ENCODE results near the gene DPM2.

DPM2 gene

DNA sequence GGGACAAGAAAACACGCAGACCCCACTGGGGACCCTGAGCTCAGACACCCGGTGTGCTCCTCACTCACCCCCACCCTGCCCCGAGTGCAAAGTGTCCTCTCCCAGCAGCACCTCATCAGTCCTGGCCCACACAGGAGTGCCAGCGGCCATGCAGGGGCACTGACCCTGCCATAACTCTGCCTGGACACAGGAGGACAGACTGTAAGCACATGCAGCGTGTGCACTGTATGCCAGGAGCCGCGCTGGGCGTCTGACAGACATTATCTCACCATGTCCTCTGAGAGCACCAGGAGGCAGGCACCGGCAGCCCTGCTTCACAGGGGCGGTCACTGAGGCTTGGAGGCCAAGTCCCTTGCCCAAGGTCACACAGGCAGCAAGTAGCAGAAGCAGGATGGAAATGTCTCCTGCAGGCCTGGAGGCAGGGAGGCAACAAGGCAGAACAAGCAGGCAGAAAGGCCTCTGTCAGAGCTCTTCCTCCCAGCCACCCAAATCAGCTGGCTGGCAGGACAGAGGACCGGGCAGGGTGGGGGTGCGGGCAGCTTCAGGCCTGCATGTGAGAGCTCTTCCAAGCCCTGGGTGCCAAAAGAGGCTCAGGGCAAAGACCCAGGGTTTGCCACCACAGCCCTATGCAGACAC is 34.7 kb upstream of the DPM2 start:
- no peak for DNase-seq

DNA sequence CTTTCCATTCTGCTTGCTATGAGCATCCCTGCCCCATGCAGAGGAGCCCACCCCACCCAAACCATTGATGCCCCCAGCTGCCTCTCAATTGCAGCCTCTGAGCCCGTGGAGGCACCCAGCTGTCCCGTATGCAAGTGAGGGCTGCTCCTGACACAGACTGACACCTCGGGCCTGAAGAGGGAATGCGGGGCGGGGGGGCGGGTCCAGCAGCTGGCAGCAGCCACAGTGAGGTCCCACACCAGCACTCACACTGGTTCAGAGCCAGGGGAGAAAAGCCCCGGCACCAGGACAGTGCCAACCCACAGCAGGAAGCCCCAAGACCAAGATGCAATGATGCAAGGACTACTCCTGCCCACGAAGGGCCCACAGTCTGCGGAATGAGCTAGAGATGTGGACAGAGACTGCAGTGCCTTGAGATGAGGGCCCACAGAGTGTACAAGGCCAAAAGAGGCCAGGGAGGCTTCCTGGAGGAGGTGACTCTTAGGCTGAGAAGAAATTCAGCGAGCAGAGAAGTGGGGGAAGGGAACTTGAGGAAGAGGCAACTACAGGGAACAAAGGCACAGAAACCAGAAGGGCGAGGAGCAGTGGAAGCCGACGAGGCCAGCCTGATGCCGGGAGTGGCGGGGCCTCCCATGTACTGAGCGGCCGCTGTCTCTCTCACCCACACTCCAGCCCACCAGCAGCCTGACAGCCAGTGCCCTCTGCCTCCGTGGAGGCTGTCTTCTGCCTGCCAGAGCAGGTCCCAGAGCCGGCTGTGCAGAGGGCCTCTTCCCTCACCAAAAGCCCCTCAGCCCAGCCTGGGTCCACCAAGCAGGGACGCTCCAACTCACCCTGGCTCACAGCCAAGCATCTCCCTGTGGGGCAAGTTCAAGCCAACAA is 33.9 kb upstream of the DPM2 start:
- DNase-seq: no peak

DNA sequence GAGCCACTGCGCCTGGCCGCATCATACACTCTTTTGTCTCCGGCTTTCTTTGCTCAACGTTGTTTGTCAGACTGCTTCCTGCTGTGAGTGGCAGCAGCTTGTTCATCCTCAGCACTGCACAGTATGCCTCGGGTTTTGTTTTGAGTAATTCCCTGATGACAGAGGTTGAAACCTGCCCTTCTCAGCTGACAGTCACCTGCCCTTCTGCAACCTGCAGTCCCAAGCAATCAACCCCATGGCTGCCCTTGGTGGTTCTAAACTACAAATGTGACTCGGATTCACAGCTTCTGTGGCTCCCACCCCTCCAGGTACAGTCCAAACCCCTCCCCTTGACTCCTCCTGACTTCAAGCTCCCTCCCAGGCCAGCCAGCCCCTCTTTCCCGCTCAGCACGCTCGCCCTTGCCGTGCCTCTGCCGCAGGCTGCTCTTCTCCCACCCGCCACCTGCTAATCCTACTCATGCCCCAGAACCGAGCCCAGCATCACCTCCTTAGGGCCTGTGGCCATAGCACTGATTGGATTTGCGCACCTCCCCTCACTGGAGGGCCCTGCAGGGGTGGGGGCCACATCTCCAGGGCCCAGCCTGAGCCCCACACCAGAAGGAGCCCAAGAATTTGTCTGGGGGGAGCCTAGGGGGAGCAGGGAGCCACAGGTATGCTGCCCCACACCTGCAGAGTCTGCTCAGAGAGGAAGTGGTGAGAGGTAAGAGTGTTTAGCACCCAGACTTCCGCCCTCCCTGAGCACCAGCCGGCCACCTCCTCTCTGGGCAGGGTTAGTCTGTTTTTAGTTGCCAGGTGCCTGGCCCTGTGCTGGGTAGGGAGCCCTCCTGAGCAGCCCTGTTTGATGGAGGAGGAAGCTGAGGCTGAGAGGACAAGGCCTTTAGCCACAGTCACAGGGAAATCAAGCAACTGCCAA is 33.0 kb upstream of the DPM2 start:
- no peak for DNase-seq

DNA sequence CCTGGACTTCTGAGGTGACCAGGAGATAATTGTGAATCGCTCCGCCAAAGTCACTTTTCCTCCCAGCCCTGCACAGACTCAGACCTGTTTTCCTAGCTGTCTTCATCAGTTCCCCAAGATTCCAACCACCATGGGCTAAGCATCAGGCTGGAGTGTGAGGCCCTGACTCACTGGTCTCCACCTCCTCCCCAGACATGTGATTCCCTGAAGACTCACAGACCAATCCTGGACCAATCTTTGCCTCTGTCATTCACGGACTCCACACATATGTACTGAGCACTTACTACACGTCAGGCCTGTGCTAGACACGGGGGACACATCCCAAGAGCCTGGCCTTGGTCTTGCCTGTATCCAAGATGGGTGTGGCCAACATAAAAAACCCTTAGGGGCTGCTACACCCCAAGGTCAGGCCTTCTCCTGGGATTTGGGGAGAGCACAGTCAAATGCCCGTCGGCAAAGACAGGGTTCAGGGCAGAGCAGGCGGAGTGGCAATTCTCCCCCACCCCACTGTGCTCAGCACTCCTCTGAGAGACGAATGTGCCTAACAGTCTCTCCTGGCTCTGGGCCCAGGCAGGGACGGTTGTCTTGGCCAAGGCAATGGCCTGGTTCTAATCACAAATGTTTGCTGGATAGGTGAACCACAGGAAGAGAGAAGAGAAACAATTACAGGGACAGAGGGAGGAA is 31.2 kb upstream of the DPM2 start:
- DNase-seq: no peak

DNA sequence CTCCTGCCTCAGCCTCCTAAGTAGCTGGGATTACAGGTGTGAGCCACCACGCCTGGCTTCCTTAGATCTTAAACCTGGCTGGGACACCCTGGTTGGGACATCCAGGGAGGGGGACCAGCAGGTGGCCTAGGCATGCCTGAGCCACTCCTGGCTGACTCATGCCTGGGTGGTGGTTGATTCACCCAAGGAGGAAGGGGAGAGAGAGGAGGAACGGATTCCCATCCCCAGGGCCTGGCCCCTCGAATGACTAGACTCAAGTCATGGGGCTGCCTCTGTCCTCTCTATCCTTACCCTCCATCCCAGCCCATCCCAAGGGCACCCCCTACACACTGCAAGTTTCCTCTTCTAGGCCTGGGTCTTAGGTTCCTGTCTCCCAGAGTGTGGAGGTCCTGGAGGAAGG is 30.4 kb upstream of the DPM2 start:
- peak; percentile 10 for DNase-seq

DNA sequence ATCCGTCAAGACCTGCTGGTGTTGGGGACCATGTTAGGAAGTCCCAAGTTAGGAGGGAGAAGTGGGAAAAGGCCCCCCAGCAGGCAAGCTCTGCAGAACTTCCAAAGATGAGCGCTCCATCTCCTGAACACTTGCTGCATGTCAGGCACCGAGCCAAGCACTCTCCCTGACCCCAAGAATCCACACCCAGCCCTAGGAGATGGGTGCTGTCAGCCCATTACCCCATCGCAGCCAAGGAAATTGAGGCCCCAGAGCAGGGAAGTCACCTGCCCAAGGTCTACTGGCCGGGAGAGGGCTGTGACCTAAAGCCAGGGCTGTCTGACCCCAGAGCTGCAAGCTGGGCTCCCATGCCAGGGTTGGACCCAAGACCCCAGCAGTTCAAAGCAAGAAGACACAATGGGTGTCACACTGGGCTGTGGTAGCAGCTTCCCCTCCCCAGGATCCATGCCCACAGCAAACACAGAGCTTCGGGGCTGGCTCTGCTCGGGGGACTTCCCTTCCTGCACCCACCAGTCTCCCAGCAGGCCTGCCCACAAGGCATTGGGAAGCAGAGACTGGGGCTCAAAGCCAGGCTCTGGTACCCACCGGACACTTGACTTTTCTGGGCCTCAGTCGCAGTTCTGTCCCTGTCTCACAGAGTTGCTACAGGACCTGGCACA is 29.6 kb upstream of the DPM2 start:
- DNase-seq: no peak

DNA sequence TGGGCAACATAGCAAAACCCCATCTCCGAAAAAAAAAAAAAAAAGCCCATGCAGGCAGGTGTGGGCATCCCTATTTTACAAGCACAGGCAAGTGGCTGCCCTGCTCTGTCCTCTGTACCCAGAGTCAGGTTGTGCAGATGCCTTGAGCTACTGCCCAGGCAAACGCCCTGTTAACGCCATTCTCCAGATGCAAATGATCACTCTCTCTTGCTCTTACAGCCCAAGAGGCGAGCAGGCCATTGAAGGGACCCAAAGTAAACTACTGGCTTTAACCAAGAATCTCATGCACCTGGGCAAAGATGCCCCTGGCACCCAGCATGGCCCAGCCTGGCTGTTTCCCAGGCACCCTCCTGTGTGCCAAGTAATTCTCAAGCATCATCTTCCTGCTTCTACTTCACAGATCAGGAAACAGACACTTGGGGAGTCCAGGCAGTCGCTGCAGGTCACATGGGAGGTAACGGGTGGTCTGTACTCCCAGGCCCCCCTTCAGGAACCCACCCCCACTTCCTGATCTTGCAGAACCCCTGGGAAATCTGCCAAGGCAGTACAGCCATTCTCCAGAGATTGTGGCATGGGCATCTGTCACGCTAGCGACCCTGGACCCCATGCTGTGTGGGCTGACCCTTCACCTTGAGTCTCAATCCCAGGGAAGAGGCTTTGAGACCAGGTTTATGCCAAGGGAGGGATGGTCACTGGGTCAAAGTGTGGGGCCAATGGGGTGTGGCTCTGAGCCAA is 28.9 kb upstream of the DPM2 start:
- DNase-seq: no peak

DNA sequence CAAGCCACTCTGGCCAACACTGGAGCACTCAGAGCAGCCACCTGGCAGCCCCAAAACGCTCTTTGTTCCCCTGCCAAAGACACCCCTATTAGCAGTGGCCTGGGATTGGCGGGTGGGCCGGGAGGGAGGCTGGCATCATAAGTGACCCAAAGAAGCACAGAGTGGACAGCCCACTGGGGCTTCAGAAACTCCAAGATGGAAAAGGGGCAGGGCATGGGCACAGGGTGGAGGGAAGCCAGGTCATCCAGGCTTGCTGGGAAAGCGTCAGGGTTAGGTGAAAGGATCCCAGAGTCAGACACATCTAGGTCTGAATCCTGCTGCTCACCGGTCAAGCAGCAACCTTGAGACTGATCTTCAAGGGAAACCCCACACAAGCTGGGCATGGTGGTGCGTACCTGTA is 28.3 kb upstream of the DPM2 start:
- no peak for DNase-seq

DNA sequence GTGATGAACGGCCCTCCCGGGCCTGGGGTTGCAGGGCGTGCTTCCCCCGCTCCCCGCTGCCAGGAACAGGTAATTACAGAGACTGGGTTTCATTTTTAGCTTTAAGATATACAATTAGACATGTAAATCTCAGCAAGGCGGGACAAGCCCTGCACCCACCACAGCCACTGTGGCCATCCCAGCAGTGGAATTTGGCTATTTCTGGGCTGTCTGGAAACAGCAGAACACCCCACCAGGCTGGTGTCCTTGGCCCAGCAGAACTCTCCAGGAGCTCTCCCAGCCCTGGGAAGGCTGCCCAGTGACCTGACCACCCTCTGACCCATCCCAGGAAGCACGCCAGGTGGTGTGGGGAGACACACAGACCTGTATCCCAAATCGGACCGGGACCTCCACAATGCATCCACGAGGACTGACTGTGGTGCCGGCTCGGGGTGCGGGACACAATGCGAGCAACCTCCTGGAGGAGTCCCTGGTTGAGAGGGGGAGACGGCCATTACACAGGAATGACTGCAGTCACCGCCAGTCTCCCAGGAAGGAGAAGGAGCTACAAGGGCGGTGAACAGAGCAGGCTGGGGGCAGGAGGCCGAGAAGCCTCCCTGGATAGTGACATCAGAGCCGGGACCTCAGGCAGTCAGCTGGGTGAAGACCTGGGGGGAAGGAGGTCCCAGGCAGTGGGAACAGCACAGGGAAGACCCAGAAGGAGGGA is 25.9 kb upstream of the DPM2 start:
- DNase-seq: no peak

DNA sequence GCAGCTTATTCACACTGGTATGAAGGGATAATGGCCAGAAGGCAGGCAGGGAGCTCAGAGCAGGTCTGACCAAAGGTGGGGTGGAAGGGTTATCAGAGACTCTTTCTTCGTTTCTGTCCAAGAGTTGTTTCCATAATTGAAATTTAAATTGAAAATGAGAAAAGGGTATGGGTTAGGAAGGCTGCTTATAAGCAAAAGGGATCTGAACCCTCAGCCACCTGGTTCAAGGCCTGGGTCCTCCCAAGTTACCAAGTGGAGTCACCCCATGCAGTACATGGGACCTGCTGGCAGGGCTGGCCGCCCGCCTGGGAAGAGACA is 25.3 kb upstream of the DPM2 start:
- DNase-seq: no peak

DNA sequence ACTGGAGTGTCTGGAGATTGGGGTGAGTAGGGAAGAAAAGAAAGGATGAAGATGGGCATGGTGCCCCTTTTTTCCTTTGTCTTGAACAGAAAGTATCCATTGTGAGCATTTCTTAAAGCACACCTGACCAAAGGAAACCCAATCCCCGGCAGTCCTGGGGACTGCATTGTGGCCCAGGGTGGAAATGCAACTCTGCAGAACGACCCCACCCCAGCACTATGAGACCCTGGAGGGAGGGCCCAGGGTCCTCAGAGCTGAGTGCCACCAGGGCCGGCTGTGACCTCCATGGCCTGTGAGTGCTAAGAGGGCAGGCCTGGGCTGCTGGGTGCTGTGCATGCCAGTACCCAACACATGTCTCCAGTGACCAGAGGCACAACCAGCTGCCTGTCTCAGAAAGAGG is 24.6 kb upstream of the DPM2 start:
- no peak for DNase-seq

DNA sequence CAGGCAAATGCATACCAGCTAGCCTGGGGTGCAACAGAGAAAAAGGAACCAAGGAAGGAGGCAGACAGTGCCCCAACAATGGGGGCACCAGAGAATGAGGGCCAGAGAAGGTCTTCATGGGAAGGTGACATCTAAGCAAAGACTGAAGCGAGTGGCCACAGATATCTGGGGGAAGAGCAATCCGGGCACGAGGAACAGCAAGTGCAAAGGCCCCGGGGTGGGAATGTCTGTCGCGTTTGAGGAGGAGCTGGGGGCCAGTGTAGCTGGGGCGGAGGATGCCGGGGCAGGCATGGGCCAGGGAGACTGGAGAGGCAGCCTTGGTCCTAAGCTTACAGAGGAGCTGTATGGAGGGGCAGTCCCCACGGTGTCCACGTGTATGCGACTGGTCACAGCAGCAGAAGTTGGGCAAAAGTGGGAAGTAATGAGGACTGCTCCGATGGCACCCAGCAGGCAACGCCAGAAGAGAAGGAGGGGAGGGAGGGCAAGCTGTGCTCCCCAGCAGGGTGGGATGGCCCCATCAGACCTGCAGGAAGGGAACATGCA is 24.0 kb upstream of the DPM2 start:
- no peak for DNase-seq

DNA sequence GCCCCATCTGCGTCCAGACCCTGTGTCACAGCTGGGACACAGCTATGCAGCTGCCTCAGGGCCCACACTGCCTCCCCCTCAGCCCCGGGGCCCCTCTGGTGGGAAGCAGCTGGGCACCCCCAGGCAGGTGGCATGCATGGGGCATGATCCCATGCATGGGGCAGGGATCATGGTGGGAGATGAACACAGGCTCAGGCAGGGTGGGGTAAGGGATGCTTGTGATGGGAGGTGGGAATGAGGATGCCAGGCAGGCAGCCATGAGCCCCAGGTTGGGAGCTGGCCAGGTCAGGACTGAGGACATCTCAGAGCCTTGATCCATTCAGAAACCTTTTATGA is 23.5 kb upstream of the DPM2 start:
- DNase-seq: no peak

DNA sequence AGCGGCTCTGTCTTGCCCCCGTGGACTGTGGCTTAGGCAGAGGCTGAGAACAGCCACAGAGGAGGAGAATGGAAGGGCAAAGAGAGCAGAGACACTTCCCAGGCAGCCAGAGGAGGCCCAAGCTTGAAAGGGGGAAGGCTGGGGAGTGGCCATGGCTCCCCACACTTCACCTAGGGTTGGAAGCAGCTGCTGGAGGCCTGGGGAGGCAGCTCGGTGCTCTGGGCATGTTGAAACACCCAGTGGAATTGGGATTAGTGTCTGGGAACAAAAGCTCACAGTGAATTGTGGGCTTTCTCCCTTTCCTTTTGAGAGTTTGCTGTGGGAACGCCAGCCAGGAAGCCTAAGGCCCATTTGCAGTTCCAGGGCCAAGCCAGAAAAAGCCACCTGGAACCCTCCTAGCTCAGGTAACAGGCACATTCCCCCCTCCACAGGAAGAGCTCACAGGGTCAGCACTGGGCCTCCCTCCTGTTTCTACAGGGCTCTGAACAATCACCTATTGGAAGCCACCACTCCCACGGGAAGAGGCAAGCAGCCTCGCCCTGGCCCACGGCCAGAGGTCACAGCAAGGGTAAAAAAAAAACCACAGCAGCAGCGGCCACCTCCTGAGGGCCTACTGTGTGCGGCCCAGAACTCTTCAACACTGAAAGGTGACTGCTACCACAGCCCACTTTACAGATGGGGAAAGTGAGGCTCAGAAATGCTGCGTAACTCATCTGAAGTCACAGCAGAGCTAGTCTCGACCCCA is 22.9 kb upstream of the DPM2 start:
- no peak for DNase-seq

DNA sequence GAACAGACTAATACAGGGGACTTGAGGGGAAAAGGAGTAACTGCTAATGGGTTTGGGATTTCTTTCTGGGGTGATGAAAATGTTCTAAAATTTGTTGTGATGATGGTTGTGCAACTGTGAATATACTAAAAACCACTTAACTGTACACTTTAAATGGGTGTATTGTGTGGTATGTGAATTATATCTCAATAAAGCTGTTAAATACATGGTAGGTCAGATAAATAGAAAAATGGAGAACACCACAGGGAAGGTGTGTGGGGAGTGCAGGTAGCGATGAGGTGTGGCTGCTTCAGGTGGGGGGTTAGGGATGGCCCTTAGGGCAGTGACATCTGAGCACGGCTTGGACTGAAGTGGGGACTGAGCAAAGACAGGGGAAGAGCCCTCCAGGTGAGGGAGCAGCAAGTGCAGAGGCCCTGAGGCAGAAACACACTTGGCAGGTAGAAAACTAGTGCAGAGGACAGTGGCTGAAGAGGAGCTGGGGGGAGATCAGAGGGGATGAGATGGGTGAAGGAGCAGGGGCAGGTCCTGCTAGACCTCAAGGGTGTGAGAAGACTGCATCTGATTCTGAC is 22.3 kb upstream of the DPM2 start:
- no peak for DNase-seq

DNA sequence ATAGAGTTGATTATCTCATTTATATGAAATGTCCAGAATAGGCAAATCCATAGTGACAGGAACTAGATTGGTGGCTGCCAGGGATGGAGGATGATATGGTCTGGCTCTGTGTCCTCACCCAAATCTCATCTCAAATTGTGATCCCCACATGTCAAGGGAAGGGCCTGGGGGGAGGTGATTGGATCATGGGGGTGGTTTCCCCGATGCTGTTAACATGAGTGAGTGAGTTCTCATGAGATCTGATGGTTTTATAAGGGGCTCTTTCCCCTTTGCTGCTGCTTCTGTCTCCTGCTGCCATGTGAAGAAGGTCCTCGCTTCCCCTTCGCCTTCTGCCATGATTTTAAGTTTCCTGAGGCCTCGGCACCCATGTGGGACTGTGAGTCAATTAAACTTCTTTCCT is 21.7 kb upstream of the DPM2 start:
- no peak for DNase-seq

DNA sequence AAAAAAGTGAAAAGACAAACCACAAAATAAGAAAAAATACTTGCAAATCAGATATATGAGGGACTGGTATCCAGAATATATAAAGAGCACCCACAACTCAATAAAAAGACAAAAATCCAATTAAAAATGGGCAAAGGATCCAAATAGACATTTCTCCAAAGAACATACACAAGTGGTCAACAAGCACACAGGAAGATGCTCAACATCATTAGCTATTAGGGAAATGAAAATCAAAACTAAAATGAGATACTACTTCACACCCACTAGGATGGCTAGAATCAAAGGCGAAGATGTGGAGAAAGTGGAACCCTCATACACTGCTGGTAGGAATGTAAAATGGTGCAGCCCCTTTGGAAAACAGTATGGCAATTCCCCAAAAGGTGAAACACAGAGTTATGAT is 21.1 kb upstream of the DPM2 start:
- DNase-seq: no peak

DNA sequence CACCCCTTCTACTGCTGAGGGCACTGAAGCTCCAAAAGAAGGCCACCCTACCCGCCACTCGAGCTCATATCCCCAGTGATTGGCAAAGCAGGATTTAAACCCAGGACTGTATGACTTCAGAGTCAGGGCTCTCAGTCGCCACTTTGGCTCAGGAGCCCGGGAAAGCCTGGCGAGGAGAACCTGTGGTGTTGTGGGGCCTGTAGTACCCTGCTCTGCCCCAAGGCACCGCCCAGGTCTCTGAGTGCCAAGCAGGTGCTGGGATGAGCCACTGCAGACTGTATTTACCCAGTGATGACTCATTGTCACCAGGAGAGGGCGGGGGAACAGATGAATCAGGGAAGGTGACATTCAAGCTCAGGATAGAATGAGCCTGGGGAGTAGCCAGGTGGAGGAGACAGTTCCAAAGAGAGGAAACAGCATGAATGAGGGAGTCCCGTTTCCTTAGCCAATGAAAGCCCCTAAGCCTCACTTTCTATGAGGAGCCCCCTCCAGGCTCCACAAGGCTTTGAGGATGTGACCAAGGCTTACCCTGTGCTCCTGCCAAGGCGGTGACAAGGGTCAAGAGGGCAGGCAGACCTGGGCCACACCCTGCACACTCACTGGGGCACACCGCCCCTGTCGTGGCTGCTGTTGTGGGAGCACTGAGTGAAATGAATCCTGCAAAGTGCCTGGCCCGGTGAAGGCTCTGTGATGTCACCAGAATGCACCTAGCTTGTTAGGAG is 17.8 kb upstream of the DPM2 start:
- DNase-seq: peak; percentile 22

DNA sequence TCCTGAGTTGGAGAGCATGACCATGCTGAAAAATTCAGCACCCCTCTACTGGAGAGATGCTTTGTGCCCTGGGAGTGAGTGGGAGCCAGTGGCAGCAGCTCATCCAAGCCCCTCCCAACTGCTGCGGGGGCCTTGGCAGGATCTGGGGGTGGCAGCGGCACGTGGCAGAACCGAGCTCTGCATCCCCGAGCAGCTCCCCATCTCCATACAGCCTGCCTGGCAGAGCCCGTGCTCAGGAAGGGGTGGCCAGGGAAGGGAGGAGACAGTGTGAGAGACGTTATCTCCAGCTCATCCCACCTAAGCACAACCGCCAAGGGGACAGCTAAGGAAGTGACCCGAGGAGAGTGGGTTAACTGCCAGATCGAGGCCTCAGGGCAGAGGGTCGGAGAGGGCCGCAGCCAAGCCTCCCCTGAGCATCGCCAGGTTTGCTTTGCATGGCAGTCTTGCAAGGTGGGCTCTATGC is 17.2 kb upstream of the DPM2 start:
- no peak for DNase-seq

Measured in kidney glomerular epithelial cell (primary cell).